CD4-positive, alpha-beta memory T cell (primary cell): ENCODE results near the gene ZG16. TPM values are rescaled to one million over a fixed set of nuclear protein-coding genes. Genes with fewer than 3 reads are reported as not detected.

Source experiments
- CTCF ChIA-PET: fragments of 350-600 bp; sonication (Branson Sonifier 250); formaldehyde crosslinking; loops from one replicate; lab custom pipeline; 2021; ENCODE audit warnings: inconsistent platforms; ENCODE audit not compliant: partially characterized antibody; lab: Charles Lee
- POLR2A ChIA-PET: fragments of 350-600 bp; sonication (Branson Sonifier 250); formaldehyde crosslinking; loops from one replicate; lab custom pipeline; 2021; ENCODE audit not compliant: partially characterized antibody; lab: Charles Lee
- DNase-seq, 5 donors: peaks; one replicate each; pipeline versions ENCODE4 v3.0.0 to v3.0.0-alpha.2; 2020 to 2022; ENCODE audit warnings: mixed read lengths in 1 of 5
- H3K27ac ChIP-seq: one replicate; pipeline ENCODE4 v1.7.0; 2013; ENCODE audit warnings: low read depth, low read length
- H3K27me3 ChIP-seq: 2 replicates; pipeline ENCODE4 v1.7.0; 2013; ENCODE audit warnings: mild to moderate bottlenecking, low read length, moderate library complexity; ENCODE audit not compliant: insufficient read depth
- H3K36me3 ChIP-seq: 2 replicates; pipeline ENCODE4 v1.7.0; 2013; ENCODE audit warnings: mild to moderate bottlenecking, low read length, moderate library complexity; ENCODE audit not compliant: insufficient read depth
- H3K4me1 ChIP-seq: 2 replicates; pipeline ENCODE4 v1.7.0; 2013; ENCODE audit warnings: mild to moderate bottlenecking, low read length, moderate library complexity; ENCODE audit not compliant: insufficient read depth
- H3K4me3 ChIP-seq, 2 donors: one replicate each; pipeline ENCODE4 v1.7.0; 2013; ENCODE audit warnings: low read length in 2 of 2, mild to moderate bottlenecking in 1 of 2
- H3K9me3 ChIP-seq, 2 donors: one replicate each; pipeline ENCODE4 v1.7.0; 2013; ENCODE audit warnings: low read length in 2 of 2, control low read depth in 1 of 2; ENCODE audit not compliant: control insufficient read depth in 1 of 2
- H3K27ac Mint-ChIP-seq, 7 donors: one replicate each; pipeline ENCODE4 v1.8.0; 2020 to 2021; ENCODE audit warnings: mixed read lengths in 7 of 7, mild to moderate bottlenecking in 6 of 7, inconsistent platforms in 3 of 7, moderate library complexity in 3 of 7
- H3K27me3 Mint-ChIP-seq, 2 donors: one replicate each; pipeline ENCODE4 v1.8.0; 2020 to 2021; ENCODE audit warnings: mixed read lengths in 2 of 2
- H3K36me3 Mint-ChIP-seq, 2 donors: one replicate each; pipeline ENCODE4 v1.8.0; 2020 to 2021; ENCODE audit warnings: mixed read lengths in 2 of 2, inconsistent platforms in 1 of 2, mild to moderate bottlenecking in 1 of 2
- H3K4me1 Mint-ChIP-seq, 4 donors: one replicate each; pipeline ENCODE4 v1.8.0; 2020 to 2021; ENCODE audit warnings: mixed read lengths in 4 of 4, mild to moderate bottlenecking in 1 of 4
- H3K4me3 Mint-ChIP-seq, 8 donors: one replicate each; pipeline ENCODE4 v1.8.0; 2020 to 2021; ENCODE audit warnings: mixed read lengths in 8 of 8, mild to moderate bottlenecking in 7 of 8, moderate library complexity in 6 of 8, inconsistent platforms in 3 of 8
- H3K9me3 Mint-ChIP-seq, 8 donors: one replicate each; pipeline ENCODE4 v1.8.0; 2020 to 2021; ENCODE audit warnings: mixed read lengths in 8 of 8, mild to moderate bottlenecking in 5 of 8, inconsistent platforms in 3 of 8, moderate library complexity in 1 of 8
- intact Hi-C: fragments of 100-400 bp; cut with micrococcal nuclease; formaldehyde crosslinking; loops from one replicate; pipeline ENCODE4 v1.15.1; 2023
- polyA plus RNA-seq, 2 donors: library from polyadenylated mRNA; unstranded; fragments of 300-500 nt; fragmentation: Illumina TruSeq; gene quantifications; one replicate each; pipeline ENCODE4 v1.2.3, GENCODE V29; 2021
- total RNA-seq, 2 experiments: library from RNA; stranded (reverse); gene quantifications; one replicate each; pipeline ENCODE4 v1.2.3, GENCODE V29; 2021

The ZG16 gene
- total and polyA plus RNA-seq, 4 experiments from 2014 or later: not detected

DNA sequence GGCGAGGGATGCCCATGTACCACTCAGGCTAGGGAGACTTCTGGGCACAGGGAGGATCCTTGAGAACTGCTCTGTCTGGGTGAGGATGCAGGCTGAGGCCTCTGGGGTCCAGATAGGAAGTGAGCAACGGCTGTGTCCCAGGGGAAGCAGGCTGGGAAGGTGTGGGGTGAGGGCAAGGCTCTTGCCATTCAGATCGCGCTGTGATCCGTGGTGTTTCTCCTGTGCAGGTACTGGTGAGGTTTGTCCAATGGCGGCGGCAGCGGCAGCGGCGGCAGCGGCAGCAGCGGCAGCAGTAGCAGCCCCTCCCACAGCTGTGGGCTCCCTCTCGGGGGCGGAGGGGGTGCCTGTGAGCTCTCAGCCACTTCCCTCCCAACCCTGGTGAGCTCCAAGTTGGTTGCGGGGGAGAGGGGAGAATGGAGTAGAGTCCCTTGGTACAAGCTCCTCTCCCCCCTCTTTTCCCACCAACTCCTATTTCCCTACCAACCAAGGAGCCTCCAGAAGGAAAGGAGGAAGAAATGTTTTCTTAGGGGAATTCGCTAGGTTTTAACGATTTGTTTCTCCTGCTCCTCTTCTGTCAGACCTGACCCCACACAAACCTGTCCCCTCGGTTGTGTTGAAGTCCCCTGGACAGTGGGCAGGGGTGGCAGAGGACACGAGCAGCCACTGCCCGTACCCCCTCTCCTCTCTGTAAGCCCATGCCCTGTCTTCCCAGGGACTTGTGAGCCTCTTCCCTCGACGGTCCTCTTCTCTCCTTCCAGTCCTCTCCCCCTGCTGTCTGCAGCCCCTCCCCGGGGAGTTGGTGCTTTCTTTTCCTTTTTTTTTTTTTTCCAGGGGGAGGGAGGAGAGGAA, 32.0 kb downstream of the ZG16 start:
- Mint-ChIP-seq H3K4me1 (peaks cover 29 to 74% (median 46%) of the 10 kb centered on the region in 4 donors), H3K27me3 (no peaks in the 10 kb centered on the region)
- H3K4me1 ChIP-seq: peaks cover 61% of the 10 kb centered on the region

GRCh38 chr16:29810699-29811169, 32.7 kb downstream of the ZG16 start:
- Histone ChIP-seq H3K27ac (peak overlapping the region; percentile 80), H3K27me3 (no peaks in the 10 kb centered on the region), H3K4me1 (peaks cover 64% of the 10 kb centered on the region), H3K4me3 (peak overlapping the region in 1 of 2 donors; percentile 66), H3K36me3 (peaks cover 8% of the 10 kb centered on the region), H3K9me3 (no peaks in the 10 kb centered on the region)
- peaks cover 0 to 2% (median 0%) of the 10 kb centered on the region in 8 donors for H3K9me3 Mint-ChIP-seq
- ChIA-PET CTCF (interaction anchor here (1.0 to 1.5 kb wide), 3 partner anchors 38 to 108 kb away, joined by 3 to 4 read pairs (median 3); no protein-coding TSS in a partner anchor), POLR2A (interaction anchor here (1.2 to 24.0 kb wide), 8 partner anchors 11 to 255 kb away, joined by 4 to 522 read pairs (median 9); partner anchors contain the start of genes ALDOA, C16orf54, KIF22 and MVP)
- peak overlapping the region; percentile 86 to 95 (median 90) for H3K4me3 Mint-ChIP-seq
- H3K27ac Mint-ChIP-seq: peak overlapping the region; percentile 90 to 97 (median 94)
- intact Hi-C loops: loop anchor here (10.0 kb wide), 1 partner anchor 184 kb away; the partner anchor contains the start of genes HIRIP3 and INO80E
- peaks cover 28 to 75% (median 48%) of the 10 kb centered on the region in 4 donors for H3K4me1 Mint-ChIP-seq
- peaks cover 8 to 27% of the 10 kb centered on the region in 2 donors for H3K36me3 Mint-ChIP-seq
- peaks cover 0 to 1% of the 10 kb centered on the region in 2 donors for H3K27me3 Mint-ChIP-seq
- no peak for DNase-seq

More for the DNA sequence above, 32.0 kb downstream of the ZG16 start:
- no peaks in the 10 kb centered on the region for H3K27me3 ChIP-seq
- no peak overlapping the region for H3K4me3 ChIP-seq
- peaks cover 8 to 29% of the 10 kb centered on the region in 2 donors for H3K36me3 Mint-ChIP-seq
- peaks cover 8% of the 10 kb centered on the region for H3K36me3 ChIP-seq
- no peaks in the 10 kb centered on the region for H3K9me3 ChIP-seq
- ChIA-PET POLR2A (interaction anchor here (0.7 to 24.0 kb wide), 7 partner anchors 12 to 256 kb away, joined by 3 to 522 read pairs (median 9); partner anchors contain the start of genes ALDOA, C16orf54, KIF22 and MVP), CTCF (interaction anchor here (1.1 to 1.5 kb wide), 2 partner anchors 38 to 56 kb away, joined by 3 to 4 read pairs; no protein-coding TSS in a partner anchor)
- peaks cover 0 to 7% (median 0%) of the 10 kb centered on the region in 8 donors for H3K9me3 Mint-ChIP-seq
- H3K4me3 Mint-ChIP-seq: peak overlapping the region; percentile 75 to 95 (median 88)
- intact Hi-C loops: loop anchor here (5.0 to 10.0 kb wide), 4 partner anchors 152 to 567 kb away; partner anchors contain the start of genes HIRIP3, INO80E and TMEM219
- DNase-seq: peak; percentile 44 to 71 (median 57)
- H3K27ac ChIP-seq: peak overlapping the region; percentile 80
- peak overlapping the region; percentile 90 to 97 (median 94) for H3K27ac Mint-ChIP-seq

GRCh38 chr16:29811170-29811895, 33.3 kb downstream of the ZG16 start:
- peaks cover 8 to 30% of the 10 kb centered on the region in 2 donors for H3K36me3 Mint-ChIP-seq
- H3K27ac Mint-ChIP-seq: peak overlapping the region; percentile 87 to 97 (median 92)
- Histone ChIP-seq H3K4me1 (peaks cover 64% of the 10 kb centered on the region), H3K4me3 (peak overlapping the region; percentile 66 to 69), H3K27me3 (no peaks in the 10 kb centered on the region), H3K27ac (peak overlapping the region; percentile 80), H3K9me3 (no peaks in the 10 kb centered on the region), H3K36me3 (peaks cover 8% of the 10 kb centered on the region)
- ChIA-PET POLR2A (interaction anchor here (1.1 to 24.0 kb wide), 9 partner anchors 11 to 255 kb away, joined by 4 to 522 read pairs (median 9); partner anchors contain the start of genes ALDOA, C16orf54, KIF22 and MVP), CTCF (interaction anchor here (1.0 to 2.5 kb wide), 3 partner anchors 37 to 109 kb away, joined by 3 to 16 read pairs (median 3); no protein-coding TSS in a partner anchor)
- H3K4me1 Mint-ChIP-seq: peaks cover 31 to 80% (median 51%) of the 10 kb centered on the region in 4 donors
- H3K9me3 Mint-ChIP-seq: peaks cover 0 to 2% (median 0%) of the 10 kb centered on the region in 8 donors
- intact Hi-C loops: loop anchor here (10.0 kb wide), 1 partner anchor 183 kb away; the partner anchor contains the start of genes HIRIP3 and INO80E
- peak; percentile 52 to 84 (median 56) for DNase-seq
- H3K27me3 Mint-ChIP-seq: peaks cover 0 to 2% of the 10 kb centered on the region in 2 donors
- peak overlapping the region; percentile 86 to 95 (median 90) for H3K4me3 Mint-ChIP-seq

DNA sequence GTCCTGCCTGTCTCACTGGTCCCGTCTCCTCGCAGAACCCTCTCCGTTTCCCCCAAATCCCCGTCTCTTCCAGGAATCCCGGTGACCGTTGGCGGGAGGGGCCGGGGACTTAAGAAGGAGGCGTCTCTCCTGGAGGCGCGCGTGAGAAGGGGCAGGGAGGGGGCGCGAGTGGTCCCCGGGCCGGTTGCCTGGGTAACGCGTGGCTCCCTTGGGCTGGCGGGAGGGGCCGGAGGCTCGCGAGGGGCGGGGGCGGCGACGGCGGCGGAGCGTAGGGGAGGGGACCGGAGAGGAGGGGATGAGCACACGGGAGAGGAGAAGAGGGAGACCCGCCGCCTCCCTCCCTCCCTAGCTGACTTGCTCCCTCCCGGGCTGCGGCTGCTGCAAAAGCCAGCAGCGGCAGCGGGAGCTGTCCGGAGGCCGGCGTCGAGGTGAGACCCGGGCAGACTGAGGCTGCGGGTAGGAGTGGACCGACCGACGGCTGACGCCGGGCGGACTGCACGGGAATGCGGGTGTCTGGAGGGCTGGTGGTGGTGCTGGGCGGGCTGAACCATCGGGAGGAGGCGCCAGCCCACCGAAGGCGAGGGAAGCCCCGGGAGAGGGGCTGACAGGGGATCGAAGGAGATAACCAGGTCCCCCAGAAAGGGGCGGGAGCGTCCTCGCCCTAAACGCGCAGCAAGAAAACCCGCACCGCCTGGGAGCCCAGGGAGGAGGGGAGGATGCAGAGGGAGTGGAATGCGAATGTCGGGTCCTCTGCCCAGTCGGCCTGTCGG, 34.0 kb downstream of the ZG16 start, which contains the start of gene PRRT2:
PRRT2 (plus strand) TSS at position 298 of the 770 bp plus-strand sequence. CDS start 862 bp downstream, outside the sequence.
- H3K9me3 ChIP-seq: no peaks in the 10 kb centered on the region
- H3K27me3 ChIP-seq: no peaks in the 10 kb centered on the region
- H3K4me3 ChIP-seq: peak within 1 kb of the TSS; percentile 66 to 69
- peak; percentile 22 to 67 (median 28) for DNase-seq
- H3K36me3 ChIP-seq: peaks cover 8% of the 10 kb centered on the region
- peaks cover 35 to 86% (median 55%) of the 10 kb centered on the region in 4 donors for H3K4me1 Mint-ChIP-seq
- peak within 1 kb of the TSS; percentile 80 for H3K27ac ChIP-seq
- H3K4me1 ChIP-seq: peaks cover 69% of the 10 kb centered on the region
- H3K27ac Mint-ChIP-seq: peak within 1 kb of the TSS; percentile 87 to 97 (median 92)
- H3K9me3 Mint-ChIP-seq: peaks cover 0 to 2% (median 0%) of the 10 kb centered on the region in 8 donors
- peaks cover 8 to 35% of the 10 kb centered on the region in 2 donors for H3K36me3 Mint-ChIP-seq
- POLR2A ChIA-PET: interaction anchor here (1.0 to 24.0 kb wide), 12 partner anchors 8 to 254 kb away, joined by 3 to 522 read pairs (median 8); partner anchors contain the start of genes ALDOA, C16orf54, KIF22 and MVP
- CTCF ChIA-PET: interaction anchor here (1.0 to 2.5 kb wide), 2 partner anchors 36 to 110 kb away, joined by 3 to 16 read pairs; no protein-coding TSS in a partner anchor
- peaks cover 0 to 2% of the 10 kb centered on the region in 2 donors for H3K27me3 Mint-ChIP-seq
- peak within 1 kb of the TSS; percentile 86 to 95 (median 90) for H3K4me3 Mint-ChIP-seq
- intact Hi-C loops: loop anchor here (10.0 kb wide), 1 partner anchor 183 kb away; the partner anchor contains the start of genes HIRIP3 and INO80E

- ChIA-PET CTCF (interaction anchor here (1.1 to 2.5 kb wide), 3 partner anchors 23 to 112 kb away, joined by 3 to 16 read pairs (median 5); partner anchors contain the start of gene KIF22), POLR2A (interaction anchor here (1.0 to 24.0 kb wide), 8 partner anchors 9 to 659 kb away, joined by 3 to 522 read pairs (median 34); partner anchors contain the start of genes C16orf54, KIF22, MVP and PAGR1)
- peak overlapping the region in 7 of 8 donors; percentile 37 to 90 (median 78) for H3K4me3 Mint-ChIP-seq
- peaks cover 9 to 32% of the 10 kb centered on the region in 2 donors for H3K36me3 Mint-ChIP-seq
- no peak for DNase-seq
- peaks cover 0 to 2% of the 10 kb centered on the region in 2 donors for H3K27me3 Mint-ChIP-seq
- intact Hi-C loops: loop anchor here (10.0 kb wide), 1 partner anchor 182 kb away; the partner anchor contains the start of genes HIRIP3 and INO80E
- peaks cover 0 to 2% (median 0%) of the 10 kb centered on the region in 8 donors for H3K9me3 Mint-ChIP-seq
- peaks cover 71% of the 10 kb centered on the region for H3K4me1 ChIP-seq
- no peaks in the 10 kb centered on the region for H3K9me3 ChIP-seq
- no peaks in the 10 kb centered on the region for H3K27me3 ChIP-seq
- no peak overlapping the region for H3K4me3 ChIP-seq
- H3K27ac ChIP-seq: no peak overlapping the region
- peaks cover 8% of the 10 kb centered on the region for H3K36me3 ChIP-seq
- peak overlapping the region in 5 of 7 donors; percentile 10 to 90 (median 64) for H3K27ac Mint-ChIP-seq
- H3K4me1 Mint-ChIP-seq: peaks cover 33 to 83% (median 57%) of the 10 kb centered on the region in 4 donors
Observed at GRCh38 chr16:29812754-29813643, 34.9 kb downstream of the ZG16 start.
